HL-60/S4 (cell line): ENCODE results near the gene CMYA5.

Experiments
- in situ Hi-C: fragments of 300-500 bp; cut with MboI; formaldehyde crosslinking; loops from 2 replicates; pipeline ENCODE4 v1.14.3; 2022; ENCODE audit warnings: low sequenced_read_pairs

The CMYA5 gene

DNA sequence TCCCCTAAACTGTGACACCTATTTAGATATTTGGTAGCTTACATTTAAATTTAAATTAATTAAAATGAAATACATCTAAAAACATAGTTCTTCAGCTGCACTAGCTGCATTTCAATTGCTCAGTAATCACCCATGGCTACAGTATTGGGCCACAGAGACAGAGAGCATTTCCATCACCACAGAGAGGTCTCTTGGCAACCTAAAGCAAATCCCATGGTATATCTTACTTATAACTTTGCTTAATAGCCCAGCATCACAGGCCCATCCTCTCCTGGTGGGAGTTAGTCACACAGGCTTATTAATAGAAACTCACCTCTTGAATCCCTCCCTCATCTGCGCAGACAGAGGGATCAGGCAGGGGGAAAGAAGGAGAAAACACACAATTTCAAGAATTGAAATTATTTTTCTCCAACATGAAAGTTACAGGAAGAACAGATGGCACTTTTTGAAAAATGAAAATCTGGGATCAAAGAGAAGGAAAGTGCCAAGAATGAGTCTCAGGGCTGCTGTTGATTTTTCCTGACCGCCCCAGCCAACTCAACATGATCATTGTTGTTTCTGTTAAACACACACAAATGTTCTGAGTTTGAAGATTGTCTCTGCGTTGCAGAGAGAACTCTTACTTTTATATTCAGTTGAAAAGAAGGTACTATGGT lies 144.6 kb downstream of the CMYA5 start:
- in situ Hi-C loops = no loop called here

GRCh38 chr5:79834754-79835714 lies 145.4 kb downstream of the CMYA5 start:
- in situ Hi-C loops = no loop called here

GRCh38 chr5:79837761-79838551 lies 148.3 kb downstream of the CMYA5 start:
- in situ Hi-C loops = no loop called here

DNA sequence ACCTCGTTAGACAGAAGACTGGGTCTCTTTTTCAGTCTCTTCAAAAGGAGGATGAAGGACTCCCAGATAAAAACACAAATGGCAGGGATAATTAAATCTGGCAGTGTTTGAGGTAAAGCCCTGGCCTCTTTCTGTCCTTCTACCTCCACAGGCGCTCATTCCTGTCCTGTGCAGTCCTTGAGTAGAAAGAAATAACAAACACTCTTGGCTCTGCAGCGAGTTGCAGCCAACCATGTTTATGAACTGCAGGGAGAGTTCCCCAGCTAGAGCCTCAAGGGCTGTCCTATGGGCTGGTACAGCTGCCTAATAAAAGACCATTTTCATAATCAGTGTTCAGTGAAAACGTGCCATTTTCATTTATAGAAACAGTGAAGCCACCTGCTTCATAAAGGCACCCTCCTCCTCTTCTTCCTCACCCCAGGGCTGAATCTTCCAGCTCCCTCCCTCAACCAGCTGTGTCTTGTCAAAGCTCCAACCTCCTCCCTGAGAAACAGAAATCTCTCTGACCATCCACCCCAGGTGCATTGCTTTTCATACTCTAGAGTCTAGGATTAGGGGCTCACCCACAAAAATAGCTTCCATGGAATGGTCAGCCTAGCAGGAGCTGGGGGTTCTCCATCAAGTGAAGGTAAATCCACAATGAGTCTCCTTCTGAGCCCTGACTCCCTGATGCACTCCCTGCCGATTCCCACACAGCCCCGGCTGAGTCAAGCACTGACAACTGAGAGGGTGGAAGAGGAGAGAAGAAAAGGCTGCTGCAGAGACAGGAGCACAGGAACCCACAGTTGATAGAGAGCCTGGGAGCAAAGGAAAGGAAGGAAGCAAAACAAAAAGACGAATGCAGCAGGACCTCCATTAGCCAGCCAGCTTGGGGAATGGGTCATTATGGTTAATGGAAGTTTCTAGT lies 150.7 kb downstream of the CMYA5 start:
- in situ Hi-C loops = no loop called here

DNA sequence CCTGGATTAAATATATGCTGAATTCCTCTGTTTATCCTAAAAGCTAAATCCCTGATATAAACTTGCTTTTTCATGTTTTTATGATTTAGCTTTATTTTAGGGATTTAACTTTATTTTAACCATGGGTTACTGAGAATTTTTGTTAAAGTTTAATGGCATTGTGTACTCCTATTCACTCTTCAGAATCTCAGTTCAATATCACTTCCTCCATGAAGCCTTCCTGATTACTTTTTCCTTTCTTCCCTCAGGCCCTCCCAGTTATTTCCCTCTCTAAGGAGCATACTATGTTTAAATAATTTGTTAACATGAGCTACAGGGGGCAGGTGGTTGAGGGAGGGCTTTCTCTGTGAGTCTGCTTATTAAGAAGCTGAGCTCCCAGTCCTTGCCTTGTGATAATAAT lies 151.5 kb downstream of the CMYA5 start:
- in situ Hi-C loops = no loop called here

DNA sequence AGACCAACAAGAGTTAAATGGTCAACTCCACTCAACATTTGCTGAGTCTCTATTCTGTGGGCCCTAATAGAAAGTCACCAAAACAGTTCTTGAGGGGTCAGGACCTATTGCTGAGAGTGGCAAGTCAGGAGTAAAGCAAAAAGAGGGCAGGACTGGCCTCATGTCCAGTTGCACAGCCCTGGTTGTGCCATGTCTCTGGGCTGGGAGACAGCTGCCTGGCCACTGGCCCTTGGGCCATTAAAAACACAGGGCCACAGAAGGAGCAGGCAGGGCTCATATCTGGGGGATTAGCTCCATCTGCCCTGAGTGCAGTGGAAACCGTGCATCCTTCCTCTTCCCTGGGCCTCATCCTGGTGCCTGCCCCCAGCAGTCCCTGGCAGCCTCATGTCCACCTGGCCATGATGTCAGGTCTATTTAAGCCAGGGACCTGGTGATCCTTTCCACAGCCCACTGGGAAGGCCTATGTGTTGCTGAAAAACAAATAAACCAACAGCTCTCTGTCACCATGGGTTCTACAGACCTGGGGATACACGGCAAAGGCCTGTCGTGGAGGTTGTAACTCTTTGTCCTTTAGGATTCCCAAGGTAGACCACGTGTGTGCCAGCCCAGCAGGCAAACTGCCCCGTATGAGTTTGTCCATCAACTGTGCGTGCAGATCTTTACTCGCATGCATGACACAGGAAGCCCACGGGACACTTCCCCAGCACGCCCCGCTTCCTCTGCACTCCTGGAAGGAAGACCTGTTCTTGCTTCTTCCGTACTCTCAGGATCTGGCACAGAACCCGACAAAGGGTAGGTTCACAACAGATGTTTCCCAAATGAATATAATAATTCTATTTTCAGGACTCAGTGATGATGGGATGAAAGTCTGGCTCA lies 152.6 kb downstream of the CMYA5 start:
- in situ Hi-C loops = no loop called here

DNA sequence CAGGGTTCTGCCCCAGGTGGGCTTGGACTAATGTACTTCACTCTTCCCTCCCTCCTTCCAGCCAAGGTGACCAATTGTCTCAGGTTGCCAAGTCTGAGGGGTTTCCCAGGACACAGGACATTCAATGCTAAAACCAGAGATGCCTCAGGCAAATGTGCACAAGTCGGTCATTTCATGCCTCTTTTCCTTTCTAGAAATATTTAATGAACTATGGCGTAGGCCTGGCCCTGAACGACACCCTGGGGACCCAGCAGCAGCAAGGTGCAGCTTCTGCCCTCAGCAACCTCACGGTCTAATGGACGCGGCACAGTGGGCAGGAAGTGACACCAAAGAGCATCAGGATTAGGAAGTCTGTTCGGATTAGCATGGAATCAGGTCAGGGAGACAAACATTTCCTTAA lies 153.4 kb downstream of the CMYA5 start:
- in situ Hi-C loops = no loop called here

DNA sequence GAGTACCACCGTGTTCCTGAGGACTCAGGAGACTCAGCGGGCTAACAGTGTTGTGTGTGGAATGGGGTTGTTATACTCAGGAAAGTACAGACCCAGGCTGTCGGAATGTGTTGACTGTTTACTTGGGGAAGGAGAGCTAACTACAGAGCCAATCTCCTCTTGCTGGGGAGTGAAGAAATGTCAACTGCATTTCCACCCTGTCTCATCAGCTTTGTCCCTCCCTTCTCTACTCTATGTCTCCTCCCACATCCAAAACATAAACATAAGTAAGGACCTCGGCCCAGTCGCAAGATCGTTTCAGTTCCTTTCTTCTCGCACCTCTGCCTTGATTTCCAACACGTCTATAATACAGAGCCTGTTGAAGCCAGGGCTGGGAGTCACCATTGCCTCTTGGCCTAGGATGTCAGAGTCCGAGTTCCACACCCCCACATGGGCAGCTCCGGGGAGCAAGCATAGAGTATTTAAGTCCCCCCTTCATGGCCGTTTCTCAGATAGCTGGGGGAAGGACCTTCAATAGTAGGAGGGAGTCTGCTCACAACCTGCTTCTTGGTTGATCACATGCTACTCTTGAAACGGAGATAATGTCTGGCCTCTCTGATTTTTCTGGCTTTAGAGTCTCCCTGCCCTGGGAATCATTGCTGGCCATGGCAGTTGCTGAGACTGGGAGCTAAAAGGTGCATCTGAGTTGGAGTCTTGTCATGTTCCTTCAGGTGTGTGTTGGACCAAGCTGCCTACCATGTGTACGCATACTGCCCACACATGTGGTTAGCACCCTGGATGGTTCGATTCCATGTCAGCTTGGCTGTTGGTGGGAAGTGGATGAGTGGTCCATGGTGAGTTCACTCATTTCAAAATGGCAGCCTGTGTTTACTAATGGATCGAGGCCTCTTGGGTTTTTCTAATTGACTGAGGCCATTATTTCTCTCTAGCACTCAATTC lies 154.1 kb downstream of the CMYA5 start:
- in situ Hi-C loops = no loop called here

- in situ Hi-C loops = no loop called here
These were observed 154.9 kb downstream of the CMYA5 start for GRCh38 chr5:79844571-79844970.

DNA sequence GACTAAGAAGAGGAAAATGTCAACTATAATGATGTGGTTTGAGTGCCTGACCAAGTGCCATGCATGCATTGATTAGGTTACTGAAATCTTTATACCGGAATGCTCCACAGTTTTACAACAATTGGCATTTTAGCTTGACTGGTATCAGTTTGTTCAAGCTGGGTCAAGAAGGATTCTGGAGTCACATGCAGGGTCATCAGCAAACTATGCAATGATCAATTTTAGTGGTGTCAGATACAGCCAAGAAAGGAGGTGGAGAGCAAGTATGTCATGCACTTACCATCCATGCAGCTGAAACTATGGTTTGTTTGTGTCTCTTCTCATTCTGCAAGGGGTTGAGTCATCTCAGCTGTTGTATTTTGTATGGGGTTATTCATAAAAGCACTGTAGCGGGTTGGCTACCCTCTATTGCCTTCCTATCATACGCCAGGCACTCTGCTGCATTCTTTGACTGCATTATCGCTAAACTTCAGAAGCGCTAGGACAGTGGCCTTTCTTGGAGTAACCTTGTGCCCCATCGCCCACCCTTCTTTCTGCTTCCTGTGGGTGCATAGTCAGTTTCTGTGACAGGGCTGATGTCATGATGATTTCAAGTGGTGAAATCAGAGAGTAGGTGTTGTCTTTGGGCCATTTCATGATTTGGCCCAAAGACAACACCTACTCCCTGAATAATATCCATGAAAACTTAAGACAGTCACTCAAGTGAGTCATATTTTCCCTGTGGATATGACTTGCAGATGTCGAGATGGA lies 156.0 kb downstream of the CMYA5 start:
- in situ Hi-C loops = no loop called here

DNA sequence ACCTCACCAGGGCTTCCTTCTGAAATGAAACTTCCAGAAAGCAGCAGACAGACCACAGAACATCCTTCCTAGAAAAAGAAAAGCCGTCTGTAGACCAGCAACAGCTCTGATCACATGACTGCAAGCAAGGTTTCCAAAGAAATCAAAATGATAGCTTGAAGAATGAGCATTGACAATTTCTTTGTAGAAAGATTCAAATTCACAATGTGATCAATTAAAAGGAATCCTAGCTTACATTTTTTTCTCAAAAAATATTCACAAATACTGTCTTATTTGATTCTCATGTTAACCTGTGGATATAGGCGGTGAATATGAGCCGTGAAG lies 156.5 kb downstream of the CMYA5 start:
- in situ Hi-C loops = no loop called here

DNA sequence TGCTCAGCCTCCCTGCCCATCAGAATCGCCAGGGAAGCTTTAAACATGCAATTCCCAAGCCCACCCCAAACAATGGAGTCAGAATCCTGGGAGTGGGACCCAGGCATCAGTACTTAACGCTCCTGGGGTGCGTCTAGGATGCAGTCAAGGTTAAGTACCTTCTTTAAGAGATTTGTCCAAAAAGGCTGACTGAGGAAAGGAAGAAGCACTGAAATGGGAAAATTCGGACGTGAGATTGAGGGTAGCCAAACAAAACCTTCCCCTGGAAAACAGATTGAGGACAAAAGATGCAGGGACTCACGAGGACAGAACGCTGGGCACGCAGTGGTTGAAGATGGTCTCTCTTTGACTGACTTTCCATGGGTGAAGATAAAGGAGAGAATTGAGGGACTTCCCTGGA lies 157.9 kb downstream of the CMYA5 start:
- in situ Hi-C loops = no loop called here

DNA sequence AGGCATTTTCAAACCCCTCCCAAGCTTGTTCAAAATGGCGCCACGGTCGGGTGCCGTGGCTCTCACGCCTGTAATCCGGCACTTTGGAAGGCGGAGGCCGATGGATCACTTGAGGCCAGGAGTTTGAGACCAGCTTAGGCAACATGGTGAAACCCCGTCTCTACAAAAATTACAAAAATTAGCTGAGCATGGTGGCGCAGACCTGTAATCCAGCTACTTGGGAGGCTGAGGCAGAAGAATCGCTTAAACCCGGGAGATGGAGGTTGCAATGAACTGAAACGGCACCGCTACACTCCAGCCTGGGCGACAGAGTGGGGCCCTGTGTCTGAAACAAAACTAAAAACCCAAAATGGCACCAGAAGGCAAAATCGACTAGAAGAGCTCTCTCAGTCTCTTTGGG lies 159.4 kb downstream of the CMYA5 start:
- in situ Hi-C loops = no loop called here
